Sigmoid colon (tissue), 7 donors: Measurements from ENCODE around the gene FEM1A. TPM values are rescaled to one million over a fixed set of nuclear protein-coding genes. Genes with fewer than 3 reads are reported as not detected.

Experiments used
- DNase-seq: peaks from one replicate; pipeline ENCODE4 v3.0.0-alpha.2; 2019
- H3K27ac ChIP-seq, 4 donors: fragments of 200-600 bp; sonication (generic); one replicate each; pipeline ENCODE4 v1.5.1; 2016 to 2019; ENCODE audit warnings: mild to moderate bottlenecking in 1 of 4
- H3K27me3 ChIP-seq, 3 donors: fragments of 200-600 bp; sonication (generic); one replicate each; pipeline ENCODE4 v1.5.1; 2019; ENCODE audit warnings: mild to moderate bottlenecking in 1 of 3
- H3K36me3 ChIP-seq, 4 donors: fragments of 200-600 bp; sonication (generic); one replicate each; pipeline ENCODE4 v1.5.1; 2016 to 2019
- H3K4me1 ChIP-seq, 4 donors: fragments of 200-600 bp; sonication (generic); one replicate each; pipeline ENCODE4 v1.5.1; 2017 to 2019
- H3K4me3 ChIP-seq, 4 donors: fragments of 200-600 bp; sonication (generic); one replicate each; pipeline ENCODE4 v1.5.1; 2017 to 2019; ENCODE audit warnings: mild to moderate bottlenecking in 2 of 4, moderate library complexity in 1 of 4
- H3K9me3 ChIP-seq, 4 donors: fragments of 200-600 bp in 3 of 4; sonication (generic) in 3 of 4; one replicate each; pipeline versions ENCODE4 v1.5.1 to v1.6.1; 2013 to 2019
- CTCF ChIP-seq, 4 experiments: fragments of 450-650 bp in 3 of 4; fragments of 200-600 bp in 1 of 4; IDR thresholded peaks; one replicate each; pipeline ENCODE4 v1.5.1; 2016 to 2019; ENCODE audit warnings: antibody characterized with exemption in 4 of 4, mild to moderate bottlenecking in 3 of 4, moderate library complexity in 2 of 4
- EP300 ChIP-seq, 4 donors: sonication (generic); formaldehyde crosslinking; IDR thresholded peaks; one replicate each; pipeline ENCODE4 v1.6.1; 2017; ENCODE audit warnings: antibody characterized with exemption in 4 of 4
- POLR2A ChIP-seq, 2 donors: fragments of 450-650 bp; IDR thresholded peaks; one replicate each; pipeline ENCODE4 v1.6.1; 2016; ENCODE audit warnings: antibody characterized with exemption in 2 of 2, mild to moderate bottlenecking in 2 of 2, moderate library complexity in 2 of 2
- POLR2AphosphoS5 ChIP-seq, 4 donors: sonication (generic); formaldehyde crosslinking; IDR thresholded peaks; one replicate each; pipeline ENCODE4 v1.6.1; 2017; ENCODE audit warnings: antibody characterized with exemption in 4 of 4
- WGBS, 2 donors: extraction: QIAGEN DNeasy Blood & Tissue Kit; methylation state at CpG; one replicate each; pipeline ENCODE4 v1.1.7; 2013; 5-methylcytosine and 5-hydroxymethylcytosine counted together
- intact Hi-C: fragments of 100-400 bp; cut with DNase I; formaldehyde crosslinking; loops from one replicate; pipeline ENCODE4 v1.15.1; 2023
- polyA plus RNA-seq, 3 donors: library from polyadenylated mRNA; stranded (reverse); fragments of 200-250 nt; gene quantifications; one replicate each; pipeline ENCODE4 v1.2.3, GENCODE V29; 2013
- total RNA-seq, 4 donors: library from RNA; depleted of rRNA; stranded (reverse); fragments of >200 nt; gene quantifications; one replicate each; pipeline ENCODE4 v1.1.0, GENCODE V29; 2016
- donor health status: healthy with polysubstance abuse.
- donor health status: Bipolar disorder and iron deficiency.
- donor health status: healthy.

Gene FEM1A
- total and polyA plus RNA-seq, 7 donors, result 3.0 to 12.9 (median 10.2) TPM

- Histone ChIP-seq H3K36me3 (no peaks in the 10 kb centered on the region), H3K4me3 (no peak overlapping the region), H3K27me3 (no peaks in the 10 kb centered on the region), H3K4me1 (peaks cover 0 to under 1% (median under 1%) of the 10 kb centered on the region in 4 donors), H3K9me3 (no peaks in the 10 kb centered on the region), H3K27ac (no peak overlapping the region)
- DNase-seq, result no peak
- WGBS, 2 donors, result 68 to 76% methylated on average over 6 of the region's 6 CpGs
- no peak for TF ChIP-seq EP300 (IDR thresholded peaks at IDR 0.05)
- no peak for TF ChIP-seq CTCF (IDR thresholded peaks at IDR 0.05)
- no peak for TF ChIP-seq POLR2AphosphoS5 (IDR thresholded peaks at IDR 0.05)
- no peak for TF ChIP-seq POLR2A (IDR thresholded peaks at IDR 0.05)
- intact Hi-C loops, result no loop called here
These were observed 37.3 kb upstream of the FEM1A start for GRCh38 chr19:4754248-4754647.

- Histone ChIP-seq H3K27me3 (no peaks in the 10 kb centered on the region), H3K4me1 (peaks cover 0 to 13% (median 12%) of the 10 kb centered on the region in 4 donors), H3K27ac (no peak overlapping the region), H3K4me3 (no peak overlapping the region), H3K9me3 (no peaks in the 10 kb centered on the region), H3K36me3 (no peaks in the 10 kb centered on the region)
- WGBS, 2 donors, result 85 to 88% methylated on average over 7 of the region's 7 CpGs
- intact Hi-C loops, result no loop called here
- DNase-seq, result no peak
- no peak for TF ChIP-seq EP300 (IDR thresholded peaks at IDR 0.05)
- no peak for TF ChIP-seq POLR2A (IDR thresholded peaks at IDR 0.05)
- TF ChIP-seq POLR2AphosphoS5 (IDR thresholded peaks at IDR 0.05), result no peak
- no peak for TF ChIP-seq CTCF (IDR thresholded peaks at IDR 0.05)
These were observed 36.1 kb upstream of the FEM1A start for GRCh38 chr19:4755459-4755858.

DNA sequence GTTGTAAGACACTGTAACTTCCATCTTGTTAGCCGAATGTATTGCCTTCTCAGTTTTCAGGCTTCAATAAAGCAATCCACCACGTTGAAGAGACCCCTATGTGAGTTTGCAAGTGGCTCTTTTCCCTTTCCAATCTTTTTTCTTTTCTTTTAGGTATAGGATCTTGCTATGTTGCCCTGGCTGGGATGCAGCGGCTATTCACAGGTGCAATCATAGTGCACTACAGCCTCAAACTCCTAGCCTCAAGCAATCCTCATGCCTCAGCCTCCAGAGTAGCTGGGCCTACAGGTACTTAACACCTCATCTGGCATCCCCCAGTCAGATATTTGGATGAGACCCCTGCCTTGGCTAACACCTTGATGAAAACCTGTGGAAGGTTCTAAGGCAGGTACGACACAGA is 33.5 kb upstream of the FEM1A start:
- WGBS, 2 donors, result 76 to 78% methylated on average over 4 of the region's 4 CpGs
- DNase-seq, result no peak
- TF ChIP-seq EP300 (IDR thresholded peaks at IDR 0.05), result no peak
- no peak for TF ChIP-seq POLR2AphosphoS5 (IDR thresholded peaks at IDR 0.05)
- no peak for TF ChIP-seq CTCF (IDR thresholded peaks at IDR 0.05)
- no peak for TF ChIP-seq POLR2A (IDR thresholded peaks at IDR 0.05)
- intact Hi-C loops, result no loop called here
- Histone ChIP-seq H3K36me3 (no peaks in the 10 kb centered on the region), H3K27ac (no peak overlapping the region), H3K4me1 (peaks cover 0 to 14% (median 12%) of the 10 kb centered on the region in 4 donors), H3K4me3 (no peak overlapping the region), H3K9me3 (no peaks in the 10 kb centered on the region), H3K27me3 (peaks cover 0 to 10% (median 0%) of the 10 kb centered on the region in 3 donors)

- WGBS, 2 donors, result 72 to 78% methylated on average over 5 of the region's 5 CpGs
- H3K36me3 ChIP-seq, result no peaks in the 10 kb centered on the region
- no peak overlapping the region for H3K4me3 ChIP-seq
- intact Hi-C loops, result no loop called here
- TF ChIP-seq POLR2AphosphoS5 (IDR thresholded peaks at IDR 0.05) (no peak), EP300 (IDR thresholded peaks at IDR 0.05) (no peak), POLR2A (IDR thresholded peaks at IDR 0.05) (no peak), CTCF (IDR thresholded peaks at IDR 0.05) (no peak)
- peaks cover 0 to 16% (median 2%) of the 10 kb centered on the region in 3 donors for H3K27me3 ChIP-seq
- no peak overlapping the region for H3K27ac ChIP-seq
- H3K4me1 ChIP-seq, result peaks cover 0 to 14% (median 12%) of the 10 kb centered on the region in 4 donors
- H3K9me3 ChIP-seq, result no peaks in the 10 kb centered on the region
- no peak for DNase-seq
These were observed 32.9 kb upstream of the FEM1A start for GRCh38 chr19:4758659-4759058.
